Naive thymus-derived CD4-positive, alpha-beta T cell (primary cell): ENCODE data around the gene ALKBH8. TPM values are rescaled to one million over a fixed set of nuclear protein-coding genes. Genes with fewer than 3 reads are reported as not detected.
A peak's percentile ranks its signal among the peaks of the same experiment; 100 is the strongest.

Source experiments
- ATAC-seq: fragments of 150-1000 bp; cut with Tn5 transposase; 2 replicates; pipeline ENCODE4 v1.10.0; 2021; ENCODE audit warnings: mild to moderate bottlenecking, moderate library complexity
- CTCF ChIA-PET: fragments of 350-600 bp; sonication (Branson Sonifier 250); formaldehyde crosslinking; loops from one replicate; lab custom pipeline; 2021; ENCODE audit warnings: antibody characterized with exemption; lab: Charles Lee
- POLR2A ChIA-PET: fragments of 350-600 bp; sonication (Branson Sonifier 250); formaldehyde crosslinking; loops from one replicate; lab custom pipeline; 2021; ENCODE audit warnings: antibody characterized with exemption, inconsistent platforms; lab: Charles Lee
- DNase-seq, 9 donors: peaks; one replicate each; pipeline versions ENCODE4 v3.0.0 to v3.0.0-alpha.2; 2020 to 2022; ENCODE audit warnings: mixed read lengths in 1 of 9
- H3K27ac ChIP-seq: one replicate; pipeline ENCODE4 v1.7.0; 2013; ENCODE audit warnings: mild to moderate bottlenecking, low read depth, low read length, moderate library complexity
- H3K27me3 ChIP-seq, 2 donors: one replicate each; pipeline ENCODE4 v1.7.0; 2013; ENCODE audit warnings: low read length in 2 of 2, mild to moderate bottlenecking in 2 of 2, moderate library complexity in 2 of 2; ENCODE audit not compliant: control insufficient read depth in 2 of 2, insufficient read depth in 2 of 2
- H3K36me3 ChIP-seq, 3 experiments: 1 replicate in 2 of 3; 2 replicates in 1 of 3; pipeline ENCODE4 v1.7.0; 2013; ENCODE audit warnings: low read length in 3 of 3, mild to moderate bottlenecking in 3 of 3, moderate library complexity in 1 of 3; ENCODE audit not compliant: insufficient read depth in 3 of 3, control insufficient read depth in 2 of 3
- H3K4me1 ChIP-seq, 2 donors: one replicate each; pipeline ENCODE4 v1.7.0; 2013; ENCODE audit warnings: low read length in 2 of 2, mild to moderate bottlenecking in 2 of 2, moderate library complexity in 1 of 2; ENCODE audit not compliant: control insufficient read depth in 2 of 2, insufficient read depth in 2 of 2
- H3K4me3 ChIP-seq: 2 replicates; pipeline ENCODE4 v1.7.0; 2013; ENCODE audit warnings: mild to moderate bottlenecking, low read length
- H3K9me3 ChIP-seq, 3 experiments: 1 replicate in 2 of 3; 2 replicates in 1 of 3; pipeline ENCODE4 v1.7.0; 2013; ENCODE audit warnings: low read length in 3 of 3; ENCODE audit not compliant: control insufficient read depth in 2 of 3
- H3K27ac Mint-ChIP-seq, 9 donors: one replicate each; pipeline ENCODE4 v1.8.0; 2020 to 2022; ENCODE audit warnings: mixed read lengths in 9 of 9, mild to moderate bottlenecking in 8 of 9, moderate library complexity in 5 of 9, inconsistent platforms in 2 of 9
- H3K27me3 Mint-ChIP-seq, 5 donors: one replicate each; pipeline ENCODE4 v1.8.0; 2021 to 2022; ENCODE audit warnings: mixed read lengths in 5 of 5, mild to moderate bottlenecking in 1 of 5
- H3K36me3 Mint-ChIP-seq, 5 donors: one replicate each; pipeline ENCODE4 v1.8.0; 2020 to 2022; ENCODE audit warnings: mixed read lengths in 5 of 5, mild to moderate bottlenecking in 3 of 5, inconsistent platforms in 1 of 5
- H3K4me1 Mint-ChIP-seq, 7 donors: one replicate each; pipeline ENCODE4 v1.8.0; 2020 to 2022; ENCODE audit warnings: mixed read lengths in 7 of 7, mild to moderate bottlenecking in 3 of 7, inconsistent platforms in 1 of 7
- H3K4me3 Mint-ChIP-seq, 10 donors: one replicate each; pipeline ENCODE4 v1.8.0; 2020 to 2022; ENCODE audit warnings: mild to moderate bottlenecking in 10 of 10, mixed read lengths in 10 of 10, moderate library complexity in 6 of 10, inconsistent platforms in 2 of 10
- H3K9me3 Mint-ChIP-seq, 11 donors: one replicate each; pipeline ENCODE4 v1.8.0; 2020 to 2022; ENCODE audit warnings: mixed read lengths in 11 of 11, mild to moderate bottlenecking in 4 of 11, inconsistent platforms in 1 of 11, moderate library complexity in 1 of 11
- intact Hi-C, 2 donors: fragments of 100-400 bp; cut with micrococcal nuclease; formaldehyde crosslinking; loops; one replicate each; pipeline ENCODE4 v1.15.1; 2023
- polyA plus RNA-seq, 2 donors: library from polyadenylated mRNA; unstranded; fragments of 300-500 nt; fragmentation: Illumina TruSeq; gene quantifications; one replicate each; pipeline ENCODE4 v1.2.3, GENCODE V29; 2021
- total RNA-seq, 6 experiments: library from RNA in 5 of 6; stranded (reverse) in 5 of 6; gene quantifications; 1 replicate in 5 of 6; 2 replicates in 1 of 6; pipeline ENCODE4 v1.2.3 and lab custom pipeline; 2021 to 2026

The ALKBH8 gene
- 10 to 100 TPM in 4 of 5 experiments, 1 to 10 TPM in 1; 9.5 to 19.1 (median 12.6) TPM for total RNA-seq
- polyA plus RNA-seq = 10 to 100 TPM in 1 of 2 donors, 1 to 10 TPM in 1; 9.4 to 11.6 TPM
- total RNA-seq (lab: John Stamatoyannopoulos, UW) = 20.9 reads per million, percentile 51 among the genes with 10 or more reads in this experiment

DNA sequence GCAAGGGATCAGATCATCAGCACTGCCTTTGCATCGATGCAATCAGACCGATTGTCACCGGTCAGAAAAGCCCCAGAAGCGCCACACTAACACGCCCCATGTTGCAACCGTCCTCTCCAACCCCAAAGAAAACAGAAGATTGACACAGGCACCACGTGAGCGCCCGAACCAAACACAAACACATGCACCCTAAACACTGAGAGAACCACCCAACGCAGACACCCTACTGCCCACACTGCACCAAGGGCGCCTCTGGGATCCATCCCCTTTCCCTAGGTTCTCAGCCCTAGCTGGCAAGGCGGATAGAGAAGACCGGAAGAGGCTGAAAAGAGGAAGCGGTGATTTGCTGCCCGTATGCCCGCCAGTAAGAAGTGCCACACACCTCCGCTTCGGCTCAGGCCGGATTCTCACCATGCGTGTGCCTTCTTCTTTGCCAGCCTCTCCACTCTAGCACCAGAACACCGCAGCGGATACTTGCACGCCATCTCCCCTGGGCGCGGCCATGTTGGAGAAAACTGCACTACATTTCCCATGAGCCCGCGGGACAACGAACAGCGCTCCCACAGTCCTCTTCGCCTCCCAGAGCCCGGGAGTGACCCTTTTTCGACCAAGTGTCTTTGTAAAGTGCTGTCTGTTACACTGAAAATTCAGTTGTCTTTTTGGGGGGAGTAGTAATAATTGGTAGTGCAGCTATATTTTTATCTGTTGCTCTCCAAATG is at the start of gene ALKBH8:
Gene ALKBH8, minus strand, starts transcription at position 517 of the 719 bp plus-strand sequence. CDS start 4,842 bp downstream, outside the sequence.
- H3K27ac Mint-ChIP-seq = peak within 1 kb of the TSS; percentile 87 to 97 (median 90)
- H3K36me3 Mint-ChIP-seq = peaks cover 0 to 7% (median 0%) of the 10 kb centered on the region in 5 donors
- peak; percentile 50 to 77 (median 75) for DNase-seq

DNA sequence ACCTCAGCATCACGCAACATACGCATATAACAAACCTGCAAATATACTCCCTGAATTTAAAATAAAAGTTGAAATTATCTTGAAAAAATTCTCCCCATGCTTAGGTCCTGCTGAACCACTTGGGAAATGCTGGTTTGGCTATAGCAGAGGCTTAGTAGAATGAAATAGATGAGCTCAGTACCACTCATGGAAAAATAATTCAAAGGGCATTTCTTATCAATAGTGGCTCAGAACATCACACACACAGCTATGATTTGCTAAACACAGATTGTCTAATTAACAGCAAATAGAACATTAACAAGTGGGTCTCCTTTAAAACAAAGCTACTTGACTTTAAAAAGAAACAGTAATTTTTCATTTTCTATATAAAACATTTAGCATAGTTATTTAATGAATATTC is 46.9 kb upstream of the ALKBH8 start:
- Mint-ChIP-seq H3K27ac (no peak overlapping the region), H3K27me3 (peaks cover 24 to 49% (median 38%) of the 10 kb centered on the region in 5 donors), H3K4me3 (no peak overlapping the region), H3K4me1 (no peaks in the 10 kb centered on the region), H3K9me3 (peaks cover 0 to 6% (median 0%) of the 10 kb centered on the region in 11 donors), H3K36me3 (no peaks in the 10 kb centered on the region)
- POLR2A ChIA-PET = no interaction called here
- Histone ChIP-seq H3K27ac (no peak overlapping the region), H3K4me3 (no peak overlapping the region), H3K4me1 (no peaks in the 10 kb centered on the region), H3K36me3 (no peaks in the 10 kb centered on the region), H3K9me3 (no peaks in the 10 kb centered on the region), H3K27me3 (no peaks in the 10 kb centered on the region)
- no peak for DNase-seq
- CTCF ChIA-PET = no interaction called here
- intact Hi-C loops = no loop called here
- no peak for ATAC-seq

More for the DNA sequence above, at the start of gene ALKBH8:
- POLR2A ChIA-PET = interaction anchor here (3.7 kb wide), 1 partner anchor 107 kb away, joined by 23 read pairs; the partner anchor contains the start of gene CWF19L2
- peaks cover 8 to 20% of the 10 kb centered on the region in 2 donors for H3K4me1 ChIP-seq
- ATAC-seq = peak; percentile 96
- Mint-ChIP-seq H3K9me3 (no peaks in the 10 kb centered on the region), H3K27me3 (peaks cover 0 to 3% (median 0%) of the 10 kb centered on the region in 5 donors), H3K4me1 (peaks cover 28 to 70% (median 58%) of the 10 kb centered on the region in 7 donors), H3K4me3 (peak within 1 kb of the TSS; percentile 87 to 98 (median 94))
- intact Hi-C loops = loop anchor here (1.0 to 10.0 kb wide), 17 partner anchors 16 to 1543 kb away; partner anchors contain the start of genes AASDHPPT (in 2 of the 2), ACAT1 (in 2 of the 2), ATM (in 2 of the 2) and C11orf65 (in 2 of the 2)
- H3K27ac ChIP-seq = peak within 1 kb of the TSS; percentile 73
- H3K9me3 ChIP-seq = no peaks in the 10 kb centered on the region
- H3K27me3 ChIP-seq = no peaks in the 10 kb centered on the region
- CTCF ChIA-PET = interaction anchor here (0.6 to 5.2 kb wide), 2 partner anchors 124 to 224 kb away, joined by 3 to 40 read pairs; no protein-coding TSS in a partner anchor
- H3K4me3 ChIP-seq = peak within 1 kb of the TSS; percentile 98
- H3K36me3 ChIP-seq = peaks cover 0 to 2% (median 0%) of the 10 kb centered on the region in 3 experiments

- Mint-ChIP-seq H3K4me3 (no peak overlapping the region), H3K9me3 (peaks cover 0 to 6% (median 0%) of the 10 kb centered on the region in 11 donors), H3K4me1 (no peaks in the 10 kb centered on the region), H3K36me3 (no peaks in the 10 kb centered on the region), H3K27me3 (peaks cover 39 to 59% (median 49%) of the 10 kb centered on the region in 5 donors), H3K27ac (no peak overlapping the region)
- Histone ChIP-seq H3K27me3 (no peaks in the 10 kb centered on the region), H3K9me3 (no peaks in the 10 kb centered on the region), H3K27ac (no peak overlapping the region), H3K4me3 (no peak overlapping the region), H3K36me3 (no peaks in the 10 kb centered on the region), H3K4me1 (no peaks in the 10 kb centered on the region)
- POLR2A ChIA-PET = no interaction called here
- CTCF ChIA-PET = no interaction called here
- no peak for DNase-seq
- ATAC-seq = no peak
- intact Hi-C loops = no loop called here
These were observed 44.1 kb upstream of the ALKBH8 start for GRCh38 chr11:107609400-107610218.

- no peaks in the 10 kb centered on the region for H3K9me3 ChIP-seq
- H3K27me3 ChIP-seq = no peaks in the 10 kb centered on the region
- ATAC-seq (no peak), DNase-seq (no peak)
- no peaks in the 10 kb centered on the region for H3K4me1 Mint-ChIP-seq
- H3K9me3 Mint-ChIP-seq = peaks cover 0 to 6% (median 0%) of the 10 kb centered on the region in 11 donors
- H3K36me3 ChIP-seq = no peaks in the 10 kb centered on the region
- POLR2A ChIA-PET = no interaction called here
- CTCF ChIA-PET = interaction anchor here (0.6 kb wide), 1 partner anchor 60 kb away, joined by 3 read pairs; no protein-coding TSS in a partner anchor
- intact Hi-C loops = no loop called here
- no peaks in the 10 kb centered on the region for H3K4me1 ChIP-seq
- H3K4me3 Mint-ChIP-seq = no peak overlapping the region
- no peak overlapping the region for H3K4me3 ChIP-seq
- H3K27ac Mint-ChIP-seq = no peak overlapping the region
- H3K36me3 Mint-ChIP-seq = no peaks in the 10 kb centered on the region
- H3K27ac ChIP-seq = no peak overlapping the region
- peaks cover 43 to 67% (median 57%) of the 10 kb centered on the region in 5 donors for H3K27me3 Mint-ChIP-seq
These were observed 43.3 kb upstream of the ALKBH8 start for GRCh38 chr11:107608809-107609208.

- CTCF ChIA-PET = no interaction called here
- Histone ChIP-seq H3K27ac (no peak overlapping the region), H3K27me3 (no peaks in the 10 kb centered on the region), H3K4me3 (no peak overlapping the region), H3K4me1 (no peaks in the 10 kb centered on the region), H3K36me3 (no peaks in the 10 kb centered on the region), H3K9me3 (no peaks in the 10 kb centered on the region)
- peaks cover 52 to 77% (median 70%) of the 10 kb centered on the region in 5 donors for H3K27me3 Mint-ChIP-seq
- H3K4me3 Mint-ChIP-seq = no peak overlapping the region
- no peaks in the 10 kb centered on the region for H3K4me1 Mint-ChIP-seq
- no peak for ATAC-seq
- DNase-seq = no peak
- POLR2A ChIA-PET = no interaction called here
- peaks cover 0 to 4% (median 0%) of the 10 kb centered on the region in 11 donors for H3K9me3 Mint-ChIP-seq
- no peaks in the 10 kb centered on the region for H3K36me3 Mint-ChIP-seq
- H3K27ac Mint-ChIP-seq = no peak overlapping the region
- intact Hi-C loops = no loop called here
These were observed 40.6 kb upstream of the ALKBH8 start for GRCh38 chr11:107606141-107606540.
